SK-N-SH (cell line): ENCODE measurements around the gene MEG3.

Source experiments
- JUND ChIP-seq: IDR thresholded peaks from 2 replicates; pipeline ENCODE4 v1.4.0; 2012
- SMC3 ChIP-seq: IDR thresholded peaks from 2 replicates; pipeline ENCODE4 v1.6.1; 2012; ENCODE audit warnings: low read depth, low read length, improper control_type of control experiment

- TF ChIP-seq JUND (no peak), SMC3 (no peak)
Observed at GRCh38 chr14:100861188-100861936, 35.4 kb downstream of the MEG3 start.
